K562 (cell line): Measurements from ENCODE around the gene PPT1. TPM values are rescaled to one million over a fixed set of nuclear protein-coding genes. Genes with fewer than 3 reads are reported as not detected.
A peak's percentile ranks its signal among the peaks of the same experiment; 100 is the strongest.

Experiments
- ARID1B ChIP-seq: fragments of 450-650 bp; IDR thresholded peaks from 2 replicates; pipeline ENCODE4 v1.6.1; 2016; ENCODE audit warnings: antibody characterized with exemption, mild to moderate bottlenecking, inconsistent platforms
- ARID3A ChIP-seq: IDR thresholded peaks from 2 replicates; pipeline ENCODE4 v1.6.1; 2012; ENCODE audit warnings: low read depth, low read length, improper control_type of control experiment, borderline replicate concordance
- BRCA1 ChIP-seq, 2 experiments: fragments of 450-650 bp in 1 of 2; sonication (generic) in 1 of 2; formaldehyde crosslinking in 1 of 2; IDR thresholded peaks; 2 replicates each; pipeline versions ENCODE4 v1.5.0 to v1.6.1; 2017 to 2020; ENCODE audit warnings: mild to moderate bottlenecking in 1 of 2, missing genetic modification reagents in 1 of 2
- CBX3 ChIP-seq, 2 experiments: IDR thresholded peaks; 1 replicate in 1 of 2; 2 replicates in 1 of 2; pipeline ENCODE4 v1.6.1; 2012; ENCODE audit warnings: inconsistent platforms in 2 of 2, low read length in 2 of 2, borderline replicate concordance in 1 of 2, control low read depth in 1 of 2
- CCAR2 ChIP-seq: fragments of 200-400 bp; formaldehyde crosslinking; IDR thresholded peaks from 2 replicates; pipeline ENCODE4 v1.6.1; 2017; ENCODE audit warnings: mild to moderate bottlenecking, low read depth, low read length
- CHD2 ChIP-seq: IDR thresholded peaks from 2 replicates; pipeline ENCODE4 v1.6.1; 2011; ENCODE audit warnings: low read depth, low read length
- ETS2 ChIP-seq: IDR thresholded peaks from 2 replicates; pipeline ENCODE4 v1.6.1; 2016; ENCODE audit warnings: borderline replicate concordance, missing genetic modification characterization, mild to moderate bottlenecking, moderate library complexity, missing compliant biosample characterization; ENCODE audit not compliant: poor library complexity, severe bottlenecking
- HDAC6 ChIP-seq: IDR thresholded peaks from 2 replicates; pipeline ENCODE4 v1.6.1; 2012; ENCODE audit warnings: low read depth, mild to moderate bottlenecking, control low read depth, inconsistent platforms, low read length, moderate library complexity
- MAX ChIP-seq: sonication (generic); formaldehyde crosslinking; IDR thresholded peaks from 2 replicates; pipeline ENCODE4 v1.9.0; 2022; ENCODE audit warnings: mild to moderate bottlenecking, missing genetic modification reagents
- TEAD1 ChIP-seq, 2 experiments: fragments of 450-650 bp in 1 of 2; sonication (generic) in 1 of 2; formaldehyde crosslinking; IDR thresholded peaks; 2 replicates each; pipeline versions ENCODE4 v1.4.0 to v1.8.0; 2020 to 2022; ENCODE audit warnings: mild to moderate bottlenecking in 2 of 2, missing genetic modification reagents in 1 of 2
- TFAM ChIP-seq: fragments of 250-450 bp; sonication (Bioruptor Pico); conservative IDR thresholded peaks from 2 replicates; pipeline ENCODE4 v1.5.0; 2021; ENCODE audit warnings: mild to moderate bottlenecking, moderate library complexity
- ZNF263 ChIP-seq: sonication (generic); formaldehyde crosslinking; IDR thresholded peaks from 2 replicates; pipeline ENCODE4 v1.8.0; 2022; ENCODE audit warnings: mild to moderate bottlenecking, missing genetic modification reagents, borderline replicate concordance
- ZNF445 ChIP-seq: fragments of 250-450 bp; sonication (Bioruptor Pico); IDR thresholded peaks from 2 replicates; pipeline ENCODE4 v1.4.0; 2020; ENCODE audit warnings: low read depth, mild to moderate bottlenecking, moderate library complexity
- polyA plus RNA-seq, 8 experiments: library from polyadenylated mRNA; depleted of rRNA in 4 of 8; stranded (reverse) in 5 of 8; unstranded in 3 of 8; fragments of >200 nt; fragmentation: Nextera tagmentation in 2 of 8; fragmentation: Illumina TruSeq in 1 of 8; extraction: Ambion mirVana in 2 of 8; extraction: Trizol in 1 of 8; gene quantifications; 2 replicates each; pipeline versions ENCODE4 v1.2.1 to v1.2.3, GENCODE V29; 2011 to 2014; ENCODE audit warnings: inconsistent platforms in 1 of 8, missing spikeins in 1 of 8
- total RNA-seq, 7 experiments: library from RNA; depleted of rRNA in 6 of 7; stranded (reverse); fragments of >200 nt in 6 of 7; fragmentation: Illumina TruSeq in 2 of 7; extraction: Trizol in 2 of 7; gene quantifications; 2 replicates each; pipeline versions ENCODE4 v1.2.1 to v1.2.3, GENCODE V29; 2011 to 2021; ENCODE audit warnings: low replicate concordance in 1 of 7
- TF ChIP-seq, protein P1 (sequence below): sonication (generic); formaldehyde crosslinking; IDR thresholded peaks from 2 replicates; pipeline ENCODE4 v1.8.1; 2023; ENCODE audit warnings: missing genetic modification reagents, mild to moderate bottlenecking, borderline replicate concordance
- TF ChIP-seq, protein P2 (sequence below): fragments of 450-650 bp; conservative IDR thresholded peaks from 2 replicates; pipeline ENCODE4 v1.6.1; 2016; ENCODE audit warnings: missing genetic modification characterization, low read depth, mild to moderate bottlenecking, missing compliant biosample characterization, moderate library complexity
- TF ChIP-seq, protein P3 (sequence below), 2 experiments: fragments of 450-650 bp; conservative IDR thresholded peaks; 2 replicates each; pipeline ENCODE4 v1.6.1; 2017; ENCODE audit warnings: mild to moderate bottlenecking in 2 of 2, moderate library complexity in 2 of 2

PPT1 gene
- total and polyA plus RNA-seq, 9 of the 15 experiments (the other 6 are each of a cell fraction or from before 2014, with no cell fraction given), result 72.2 to 285 (median 143) TPM

GRCh38 chr1:40064797-40065499 is 32.1 kb downstream of the PPT1 start (continued):
- TF ChIP-seq, protein P1, sequence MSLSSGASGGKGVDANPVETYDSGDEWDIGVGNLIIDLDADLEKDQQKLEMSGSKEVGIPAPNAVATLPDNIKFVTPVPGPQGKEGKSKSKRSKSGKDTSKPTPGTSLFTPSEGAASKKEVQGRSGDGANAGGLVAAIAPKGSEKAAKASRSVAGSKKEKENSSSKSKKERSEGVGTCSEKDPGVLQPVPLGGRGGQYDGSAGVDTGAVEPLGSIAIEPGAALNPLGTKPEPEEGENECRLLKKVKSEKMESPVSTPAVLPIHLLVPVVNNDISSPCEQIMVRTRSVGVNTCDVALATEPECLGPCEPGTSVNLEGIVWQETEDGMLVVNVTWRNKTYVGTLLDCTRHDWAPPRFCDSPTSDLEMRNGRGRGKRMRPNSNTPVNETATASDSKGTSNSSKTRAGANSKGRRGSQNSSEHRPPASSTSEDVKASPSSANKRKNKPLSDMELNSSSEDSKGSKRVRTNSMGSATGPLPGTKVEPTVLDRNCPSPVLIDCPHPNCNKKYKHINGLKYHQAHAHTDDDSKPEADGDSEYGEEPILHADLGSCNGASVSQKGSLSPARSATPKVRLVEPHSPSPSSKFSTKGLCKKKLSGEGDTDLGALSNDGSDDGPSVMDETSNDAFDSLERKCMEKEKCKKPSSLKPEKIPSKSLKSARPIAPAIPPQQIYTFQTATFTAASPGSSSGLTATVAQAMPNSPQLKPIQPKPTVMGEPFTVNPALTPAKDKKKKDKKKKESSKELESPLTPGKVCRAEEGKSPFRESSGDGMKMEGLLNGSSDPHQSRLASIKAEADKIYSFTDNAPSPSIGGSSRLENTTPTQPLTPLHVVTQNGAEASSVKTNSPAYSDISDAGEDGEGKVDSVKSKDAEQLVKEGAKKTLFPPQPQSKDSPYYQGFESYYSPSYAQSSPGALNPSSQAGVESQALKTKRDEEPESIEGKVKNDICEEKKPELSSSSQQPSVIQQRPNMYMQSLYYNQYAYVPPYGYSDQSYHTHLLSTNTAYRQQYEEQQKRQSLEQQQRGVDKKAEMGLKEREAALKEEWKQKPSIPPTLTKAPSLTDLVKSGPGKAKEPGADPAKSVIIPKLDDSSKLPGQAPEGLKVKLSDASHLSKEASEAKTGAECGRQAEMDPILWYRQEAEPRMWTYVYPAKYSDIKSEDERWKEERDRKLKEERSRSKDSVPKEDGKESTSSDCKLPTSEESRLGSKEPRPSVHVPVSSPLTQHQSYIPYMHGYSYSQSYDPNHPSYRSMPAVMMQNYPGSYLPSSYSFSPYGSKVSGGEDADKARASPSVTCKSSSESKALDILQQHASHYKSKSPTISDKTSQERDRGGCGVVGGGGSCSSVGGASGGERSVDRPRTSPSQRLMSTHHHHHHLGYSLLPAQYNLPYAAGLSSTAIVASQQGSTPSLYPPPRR (CRISPR knock-in tag), result no peak
- TF ChIP-seq MAX (CRISPR knock-in tag), result no peak
- no peak for TF ChIP-seq ETS2 (tag)
- TF ChIP-seq, protein P2, sequence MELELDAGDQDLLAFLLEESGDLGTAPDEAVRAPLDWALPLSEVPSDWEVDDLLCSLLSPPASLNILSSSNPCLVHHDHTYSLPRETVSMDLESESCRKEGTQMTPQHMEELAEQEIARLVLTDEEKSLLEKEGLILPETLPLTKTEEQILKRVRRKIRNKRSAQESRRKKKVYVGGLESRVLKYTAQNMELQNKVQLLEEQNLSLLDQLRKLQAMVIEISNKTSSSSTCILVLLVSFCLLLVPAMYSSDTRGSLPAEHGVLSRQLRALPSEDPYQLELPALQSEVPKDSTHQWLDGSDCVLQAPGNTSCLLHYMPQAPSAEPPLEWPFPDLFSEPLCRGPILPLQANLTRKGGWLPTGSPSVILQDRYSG, result 0 out of 2 replicates have a peak, but pooled peaks have one; percentile 31
- no peak for TF ChIP-seq CCAR2
- TF ChIP-seq CHD2, result no peak
- TF ChIP-seq TEAD1 (CRISPR knock-in tag; IDR thresholded peaks at IDR 0.05), result peak in 1 of 2 experiments; percentile 34; a peak in 1 of 4 replicates
- TF ChIP-seq CBX3 (IDR thresholded peaks at IDR 0.05; ENCODE audit: borderline replicate concordance in 1 of 2, low read length in 2 of 2), result no peak
- TF ChIP-seq, protein P3, sequence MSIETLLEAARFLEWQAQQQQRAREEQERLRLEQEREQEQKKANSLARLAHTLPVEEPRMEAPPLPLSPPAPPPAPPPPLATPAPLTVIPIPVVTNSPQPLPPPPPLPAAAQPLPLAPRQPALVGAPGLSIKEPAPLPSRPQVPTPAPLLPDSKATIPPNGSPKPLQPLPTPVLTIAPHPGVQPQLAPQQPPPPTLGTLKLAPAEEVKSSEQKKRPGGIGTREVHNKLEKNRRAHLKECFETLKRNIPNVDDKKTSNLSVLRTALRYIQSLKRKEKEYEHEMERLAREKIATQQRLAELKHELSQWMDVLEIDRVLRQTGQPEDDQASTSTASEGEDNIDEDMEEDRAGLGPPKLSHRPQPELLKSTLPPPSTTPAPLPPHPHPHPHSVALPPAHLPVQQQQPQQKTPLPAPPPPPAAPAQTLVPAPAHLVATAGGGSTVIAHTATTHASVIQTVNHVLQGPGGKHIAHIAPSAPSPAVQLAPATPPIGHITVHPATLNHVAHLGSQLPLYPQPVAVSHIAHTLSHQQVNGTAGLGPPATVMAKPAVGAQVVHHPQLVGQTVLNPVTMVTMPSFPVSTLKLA (conservative IDR thresholded peaks at IDR 0.05), result no peak
- no peak for TF ChIP-seq HDAC6
- no peak for TF ChIP-seq ZNF263 (CRISPR knock-in tag)
- no peak for TF ChIP-seq BRCA1 (IDR thresholded peaks at IDR 0.05)
- no peak for TF ChIP-seq BRCA1 (CRISPR knock-in tag; IDR thresholded peaks at IDR 0.05)
- no peak for TF ChIP-seq ARID3A
- TF ChIP-seq TFAM (CRISPR knock-in tag), result no peak
- 0 out of 2 replicates have a peak, but pooled peaks have one; percentile 21 for TF ChIP-seq ARID1B
- TF ChIP-seq ZNF445 (CRISPR knock-in tag), result no peak
